Fibroblast of lung (primary cell): ENCODE data around the gene ANKRD13A. TPM values are rescaled to one million over a fixed set of nuclear protein-coding genes. Genes with fewer than 3 reads are reported as not detected.

Source experiments
- DNase-seq, 2 donors: peaks; one replicate each; pipeline versions ENCODE4 v3.0.0 to v3.0.0-alpha.2; 2010; ENCODE audit warnings: low read depth in 2 of 2
- H2AFZ ChIP-seq: 2 replicates; pipeline ENCODE4 v1.5.1; 2012; ENCODE audit warnings: low read length, control low read depth, inconsistent platforms
- H3K27ac ChIP-seq: 2 replicates; pipeline ENCODE4 v1.5.1; 2011; ENCODE audit warnings: low read length, control low read depth; ENCODE audit not compliant: insufficient read depth
- H3K27me3 ChIP-seq: 2 replicates; pipeline ENCODE4 v1.5.1; 2011; ENCODE audit warnings: mild to moderate bottlenecking, low read length; ENCODE audit not compliant: control insufficient read depth, insufficient read depth
- H3K36me3 ChIP-seq: 2 replicates; pipeline ENCODE4 v1.5.1; 2011; ENCODE audit warnings: low read length; ENCODE audit not compliant: control insufficient read depth, insufficient read depth
- H3K4me1 ChIP-seq: 2 replicates; pipeline ENCODE4 v1.5.1; 2011; ENCODE audit warnings: low read length; ENCODE audit not compliant: control insufficient read depth, insufficient read depth; ENCODE audit errors: extremely low read depth
- H3K4me2 ChIP-seq: 2 replicates; pipeline ENCODE4 v1.5.1; 2011; ENCODE audit warnings: low read length, control low read depth; ENCODE audit not compliant: insufficient read depth; ENCODE audit errors: extremely low read depth
- H3K4me3 ChIP-seq, 4 experiments: fragments of 200-600 bp in 1 of 4; sonication (generic) in 1 of 4; replicated peaks in 1 of 4; 2 replicates each; pipeline ENCODE4 v1.5.1; 2011 to 2016; ENCODE audit warnings: low read length in 4 of 4, low read depth in 3 of 4, mild to moderate bottlenecking in 3 of 4, control low read depth in 2 of 4, inconsistent platforms in 1 of 4, mixed read lengths in 1 of 4; ENCODE audit not compliant: insufficient read depth in 1 of 4; ENCODE audit errors: control extremely low read depth in 1 of 4
- H3K79me2 ChIP-seq: 2 replicates; pipeline ENCODE4 v1.5.1; 2012; ENCODE audit warnings: mild to moderate bottlenecking, low read length, inconsistent platforms; ENCODE audit not compliant: control insufficient read depth, insufficient read depth
- H3K9ac ChIP-seq: 2 replicates; pipeline ENCODE4 v1.5.1; 2011; ENCODE audit warnings: mild to moderate bottlenecking, low read length, control low read depth; ENCODE audit not compliant: insufficient read depth
- H3K9me3 ChIP-seq: 2 replicates; pipeline ENCODE4 v1.5.1; 2012; ENCODE audit warnings: low read depth, low read length; ENCODE audit not compliant: control insufficient read depth, insufficient read depth
- H4K20me1 ChIP-seq: 2 replicates; pipeline ENCODE4 v1.5.1; 2011; ENCODE audit warnings: low read length; ENCODE audit not compliant: control insufficient read depth, insufficient read depth; ENCODE audit errors: extremely low read depth
- EZH2 ChIP-seq: IDR thresholded peaks from 2 replicates; pipeline ENCODE4 v1.5.1; 2012; ENCODE audit warnings: low read length, control low read depth, mild to moderate bottlenecking; ENCODE audit errors: missing control alignments
- polyA plus RNA-seq, 2 donors: library from polyadenylated mRNA; depleted of rRNA in 1 of 2; stranded (reverse) in 1 of 2; unstranded in 1 of 2; fragments of >200 nt; gene quantifications; 2 replicates each; pipeline ENCODE4 v1.2.1, GENCODE V29; 2011 to 2012; ENCODE audit warnings: missing spikeins in 1 of 2
- total RNA-seq: library from RNA; depleted of rRNA; stranded (reverse); fragments of >200 nt; gene quantifications from 2 replicates; pipeline ENCODE4 v1.2.1, GENCODE V29; 2014
- TF ChIP-seq, protein P1 (sequence below), 2 donors: IDR thresholded peaks in 1 of 2; conservative IDR thresholded peaks in 1 of 2; 1 replicate in 1 of 2; 2 replicates in 1 of 2; pipeline ENCODE4 v1.5.1; 2011 to 2012; ENCODE audit warnings: low read length in 2 of 2, control low read depth in 1 of 2, inconsistent platforms in 1 of 2, low read depth in 1 of 2, mild to moderate bottlenecking in 1 of 2

The ANKRD13A gene
- total and polyA plus RNA-seq, 2 donors (not counting 1 experiment from before 2014, with no cell fraction given) = 168 to 340 TPM

DNA sequence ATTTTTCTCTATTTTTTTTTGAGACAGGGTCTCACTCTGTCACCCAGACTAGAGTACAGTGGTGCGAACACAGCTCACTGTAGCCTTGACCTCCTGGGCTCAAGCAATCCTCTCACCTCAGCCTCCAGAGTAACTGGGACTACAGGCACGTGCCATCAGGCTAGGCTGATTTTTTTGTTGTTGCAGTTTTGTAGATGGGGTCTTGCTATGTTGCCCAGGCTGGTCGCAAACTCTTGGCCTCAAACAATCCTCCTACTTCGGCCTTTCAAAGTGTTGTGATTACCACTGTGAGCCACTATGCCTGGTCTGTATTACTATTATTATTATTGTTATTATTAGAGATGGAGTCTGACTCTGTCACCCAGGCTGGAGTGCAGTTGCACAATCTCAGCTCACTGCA lies 26.4 kb upstream of the ANKRD13A start:
- peaks cover 3% of the 10 kb centered on the region for H3K36me3 ChIP-seq
- no peaks in the 10 kb centered on the region for H3K9me3 ChIP-seq
- no peak overlapping the region for H3K4me2 ChIP-seq
- no peaks in the 10 kb centered on the region for H3K79me2 ChIP-seq
- no peaks in the 10 kb centered on the region for H3K27me3 ChIP-seq
- no peak overlapping the region for H3K27ac ChIP-seq
- DNase-seq = no peak
- TF ChIP-seq, protein P1, sequence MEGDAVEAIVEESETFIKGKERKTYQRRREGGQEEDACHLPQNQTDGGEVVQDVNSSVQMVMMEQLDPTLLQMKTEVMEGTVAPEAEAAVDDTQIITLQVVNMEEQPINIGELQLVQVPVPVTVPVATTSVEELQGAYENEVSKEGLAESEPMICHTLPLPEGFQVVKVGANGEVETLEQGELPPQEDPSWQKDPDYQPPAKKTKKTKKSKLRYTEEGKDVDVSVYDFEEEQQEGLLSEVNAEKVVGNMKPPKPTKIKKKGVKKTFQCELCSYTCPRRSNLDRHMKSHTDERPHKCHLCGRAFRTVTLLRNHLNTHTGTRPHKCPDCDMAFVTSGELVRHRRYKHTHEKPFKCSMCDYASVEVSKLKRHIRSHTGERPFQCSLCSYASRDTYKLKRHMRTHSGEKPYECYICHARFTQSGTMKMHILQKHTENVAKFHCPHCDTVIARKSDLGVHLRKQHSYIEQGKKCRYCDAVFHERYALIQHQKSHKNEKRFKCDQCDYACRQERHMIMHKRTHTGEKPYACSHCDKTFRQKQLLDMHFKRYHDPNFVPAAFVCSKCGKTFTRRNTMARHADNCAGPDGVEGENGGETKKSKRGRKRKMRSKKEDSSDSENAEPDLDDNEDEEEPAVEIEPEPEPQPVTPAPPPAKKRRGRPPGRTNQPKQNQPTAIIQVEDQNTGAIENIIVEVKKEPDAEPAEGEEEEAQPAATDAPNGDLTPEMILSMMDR (conservative IDR thresholded peaks at IDR 0.05 in 1 of 2, IDR thresholded peaks at IDR 0.05 in 1 of 2; ENCODE audit: low read depth in 1 of 2, low read length in 2 of 2) = no peak
- no peak for TF ChIP-seq EZH2
- no peaks in the 10 kb centered on the region for H4K20me1 ChIP-seq
- no peak overlapping the region for H3K9ac ChIP-seq
- no peak overlapping the region for H3K4me3 ChIP-seq
- no peak overlapping the region for H2AFZ ChIP-seq
- H3K4me1 ChIP-seq = no peaks in the 10 kb centered on the region

GRCh38 chr12:109981311-109981710 lies 17.9 kb upstream of the ANKRD13A start:
- Histone ChIP-seq H3K27me3 (no peaks in the 10 kb centered on the region), H3K4me3 (no peak overlapping the region), H3K4me2 (no peak overlapping the region), H4K20me1 (no peaks in the 10 kb centered on the region), H2AFZ (no peak overlapping the region), H3K36me3 (peaks cover 24% of the 10 kb centered on the region), H3K9me3 (no peaks in the 10 kb centered on the region), H3K4me1 (no peaks in the 10 kb centered on the region), H3K27ac (no peak overlapping the region), H3K9ac (no peak overlapping the region), H3K79me2 (peaks cover 2% of the 10 kb centered on the region)
- TF ChIP-seq, protein P1 (conservative IDR thresholded peaks at IDR 0.05 in 1 of 2, IDR thresholded peaks at IDR 0.05 in 1 of 2; ENCODE audit: low read depth in 1 of 2, low read length in 2 of 2) = no peak
- TF ChIP-seq EZH2 = no peak
- no peak for DNase-seq

DNA sequence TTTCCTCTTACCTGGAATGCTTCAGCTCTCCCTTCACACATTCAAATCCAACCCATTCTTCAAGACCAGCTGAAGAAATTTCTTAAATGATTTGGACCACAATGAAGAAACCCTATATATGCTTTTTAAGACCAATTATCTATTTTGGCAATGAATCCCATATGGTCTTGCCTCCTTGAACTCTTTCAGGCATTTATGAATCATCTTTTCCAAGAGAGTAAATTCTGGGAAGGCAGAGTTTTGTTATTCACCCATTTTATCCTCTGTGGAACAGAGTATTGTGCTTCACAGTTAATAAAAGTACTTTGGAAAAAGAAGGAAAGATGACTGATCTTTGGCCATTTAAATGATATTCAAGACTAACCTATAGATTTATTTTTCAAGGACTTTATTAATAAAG lies 17.0 kb upstream of the ANKRD13A start:
- Histone ChIP-seq H3K4me1 (no peaks in the 10 kb centered on the region), H4K20me1 (no peaks in the 10 kb centered on the region), H3K9ac (no peak overlapping the region), H3K36me3 (peaks cover 24% of the 10 kb centered on the region), H2AFZ (no peak overlapping the region), H3K4me3 (no peak overlapping the region), H3K9me3 (no peaks in the 10 kb centered on the region), H3K79me2 (peaks cover 2% of the 10 kb centered on the region), H3K4me2 (no peak overlapping the region), H3K27ac (peak overlapping the region; percentile 57), H3K27me3 (no peaks in the 10 kb centered on the region)
- DNase-seq = peak in 1 of 2 donors; percentile 71
- TF ChIP-seq, protein P1 (conservative IDR thresholded peaks at IDR 0.05 in 1 of 2, IDR thresholded peaks at IDR 0.05 in 1 of 2; ENCODE audit: low read depth in 1 of 2, low read length in 2 of 2) = no peak
- no peak for TF ChIP-seq EZH2
